SK-N-SH (cell line): Measurements from ENCODE around the gene ARHGEF28. TPM values are rescaled to one million over a fixed set of nuclear protein-coding genes. Genes with fewer than 3 reads are reported as not detected.

ENCODE experiments used
- CTCF ChIA-PET: fragments of 300-600, 350-600 bp; formaldehyde crosslinking; extraction: SDS; loops from one replicate; lab custom pipeline; 2021; lab: Yijun Ruan, JAX
- POLR2A ChIA-PET: fragments of 350-600 bp; sonication (Branson Sonifier 250); formaldehyde crosslinking; extraction: SDS; loops from one replicate; lab custom pipeline; 2020; ENCODE audit warnings: antibody characterized with exemption, inconsistent platforms; lab: Yijun Ruan, JAX
- DNase-seq: peaks from one replicate; pipeline ENCODE4 v3.0.0; 2012
- H2AFZ ChIP-seq: fragments of 200-600 bp; sonication (generic); 2 replicates; pipeline ENCODE4 v1.8.1; 2016; ENCODE audit warnings: antibody characterized with exemption, mild to moderate bottlenecking, low read depth
- H3F3A ChIP-seq: fragments of 200-600 bp; sonication (generic); replicated peaks from 2 replicates; pipeline ENCODE3; 2016; ENCODE audit warnings: antibody characterized with exemption, mild to moderate bottlenecking; ENCODE audit not compliant: insufficient read depth
- H3K27ac ChIP-seq, 2 experiments: fragments of 200-500 bp in 1 of 2; fragments of 200-600 bp in 1 of 2; sonication (Bioruptor generic) in 1 of 2; sonication (generic), shearing (Covaris generic) in 1 of 2; 2 replicates each; pipeline versions ENCODE4 v1.5.1 to v1.6.1; 2014 to 2016; ENCODE audit warnings: low read depth in 2 of 2, inconsistent platforms in 1 of 2, low read length in 1 of 2, mild to moderate bottlenecking in 1 of 2, mixed read lengths in 1 of 2
- H3K27me3 ChIP-seq: fragments of 200-600 bp; sonication (generic), shearing (Covaris generic); 2 replicates; pipeline ENCODE4 v1.6.1; 2016; ENCODE audit warnings: mixed run types; ENCODE audit not compliant: insufficient read depth
- H3K36me3 ChIP-seq, 2 experiments: fragments of 200-500 bp in 1 of 2; fragments of 200-600 bp in 1 of 2; sonication (Bioruptor generic) in 1 of 2; sonication (generic) in 1 of 2; replicated peaks in 1 of 2; 2 replicates each; pipeline versions ENCODE3 to v1.5.1; 2014 to 2016; ENCODE audit warnings: low read length in 1 of 2, mild to moderate bottlenecking in 1 of 2; ENCODE audit not compliant: insufficient read depth in 2 of 2, control insufficient read depth in 1 of 2
- H3K4me1 ChIP-seq, 2 experiments: fragments of 200-500 bp in 1 of 2; fragments of 200-600 bp in 1 of 2; sonication (Bioruptor generic) in 1 of 2; sonication (generic), shearing (Covaris generic) in 1 of 2; 2 replicates each; pipeline versions ENCODE4 v1.5.1 to v1.6.1; 2014 to 2016; ENCODE audit warnings: low read depth in 1 of 2, low read length in 1 of 2, mixed run types in 1 of 2; ENCODE audit not compliant: insufficient read depth in 2 of 2, control insufficient read depth in 1 of 2
- H3K4me2 ChIP-seq: fragments of 200-600 bp; sonication (generic), shearing (Covaris generic); 2 replicates; pipeline ENCODE4 v1.6.1; 2017; ENCODE audit warnings: mixed run types
- H3K4me3 ChIP-seq, 2 experiments: fragments of 200-500 bp in 1 of 2; fragments of 200-600 bp in 1 of 2; sonication (Bioruptor generic) in 1 of 2; sonication (generic), shearing (Covaris generic) in 1 of 2; 2 replicates each; pipeline versions ENCODE4 v1.5.1 to v1.8.1; 2014 to 2016; ENCODE audit warnings: low read depth in 2 of 2, inconsistent platforms in 1 of 2, low read length in 1 of 2, mild to moderate bottlenecking in 1 of 2, mixed read lengths in 1 of 2, moderate library complexity in 1 of 2
- H3K79me2 ChIP-seq: fragments of 200-600 bp; sonication (generic); 2 replicates; pipeline ENCODE4 v1.8.1; 2017; ENCODE audit warnings: mild to moderate bottlenecking; ENCODE audit not compliant: insufficient read depth
- H3K9ac ChIP-seq: fragments of 200-600 bp; sonication (generic); 2 replicates; pipeline ENCODE4 v1.6.1; 2017; ENCODE audit warnings: mixed run types
- H3K9me2 ChIP-seq: fragments of 200-600 bp; sonication (generic); 2 replicates; pipeline ENCODE4 v1.6.1; 2017; ENCODE audit warnings: mixed run types
- H3K9me3 ChIP-seq: fragments of 200-600 bp; sonication (generic); 2 replicates; pipeline ENCODE4 v1.6.1; 2017; ENCODE audit warnings: mixed run types, mild to moderate bottlenecking, moderate library complexity
- H4K20me1 ChIP-seq: fragments of 200-600 bp; sonication (generic); 2 replicates; pipeline ENCODE4 v1.6.1; 2017; ENCODE audit warnings: mild to moderate bottlenecking, mixed run types; ENCODE audit not compliant: insufficient read depth
- CHD2 ChIP-seq: fragments of 150-350 bp; IDR thresholded peaks from 2 replicates; pipeline ENCODE4 v1.6.1; 2018; ENCODE audit warnings: low read length; ENCODE audit not compliant: partially characterized antibody
- ELF1 ChIP-seq: IDR thresholded peaks from 2 replicates; pipeline ENCODE4 v1.4.0; 2012
- EP300 ChIP-seq, 2 experiments: IDR thresholded peaks; 2 replicates each; pipeline versions ENCODE4 v1.4.0 to v1.6.1; 2012; ENCODE audit warnings: borderline replicate concordance in 1 of 2, low read depth in 1 of 2, low read length in 1 of 2
- FOSL2 ChIP-seq: IDR thresholded peaks from 2 replicates; pipeline ENCODE4 v1.4.0; 2012; ENCODE audit warnings: low read depth, mild to moderate bottlenecking, moderate library complexity, borderline replicate concordance
- GATA2 ChIP-seq: sonication (generic); formaldehyde crosslinking; IDR thresholded peaks from 2 replicates; pipeline ENCODE4 v1.5.0; 2020; ENCODE audit warnings: mild to moderate bottlenecking, missing genetic modification reagents
- MXI1 ChIP-seq: IDR thresholded peaks from 2 replicates; pipeline ENCODE4 v1.6.1; 2012; ENCODE audit warnings: mild to moderate bottlenecking, low read depth, low read length, improper control_type of control experiment
- NRF1 ChIP-seq: IDR thresholded peaks from 2 replicates; pipeline ENCODE4 v1.6.1; 2012; ENCODE audit warnings: low read depth, mild to moderate bottlenecking, low read length
- POLR2AphosphoS5 ChIP-seq: IDR thresholded peaks from 2 replicates; pipeline ENCODE4 v1.6.1; 2012; ENCODE audit warnings: low read depth, low read length
- RAD21 ChIP-seq: IDR thresholded peaks from 2 replicates; pipeline ENCODE4 v1.6.1; 2012; ENCODE audit warnings: mild to moderate bottlenecking, low read length
- RFX5 ChIP-seq: IDR thresholded peaks from 2 replicates; pipeline ENCODE4 v1.6.1; 2012; ENCODE audit warnings: mild to moderate bottlenecking, improper control_type of control experiment, low read length
- RXRA ChIP-seq: IDR thresholded peaks from 2 replicates; pipeline ENCODE4 v1.4.0; 2012; ENCODE audit warnings: low read depth, mild to moderate bottlenecking, borderline replicate concordance
- TAF1 ChIP-seq: IDR thresholded peaks from 2 replicates; pipeline ENCODE4 v1.6.1; 2012; ENCODE audit warnings: low read depth, mild to moderate bottlenecking, low read length, moderate library complexity, borderline replicate concordance
- TEAD4 ChIP-seq: IDR thresholded peaks from 2 replicates; pipeline ENCODE4 v1.4.0; 2012; ENCODE audit warnings: mild to moderate bottlenecking, borderline replicate concordance; ENCODE audit not compliant: insufficient read depth
- USF1 ChIP-seq: IDR thresholded peaks from 2 replicates; pipeline ENCODE4 v1.4.0; 2012; ENCODE audit warnings: low read depth, borderline replicate concordance
- YY1 ChIP-seq: IDR thresholded peaks from 2 replicates; pipeline ENCODE4 v1.4.0; 2012; ENCODE audit warnings: low read depth, mild to moderate bottlenecking
- WGBS: methylation state at CpG from one replicate; pipeline ENCODE4 v1.1.6; 2017; ENCODE audit warnings: low lambda C conversion rate; 5-methylcytosine and 5-hydroxymethylcytosine counted together
- polyA plus RNA-seq, 3 experiments: library from polyadenylated mRNA; depleted of rRNA; stranded (reverse); fragments of >200 nt; gene quantifications; 2 replicates each; pipeline ENCODE4 v1.2.3, GENCODE V29; 2012

Gene ARHGEF28
- polyA plus RNA-seq, 1 of the 3 experiments (the other 2 are of a cell fraction), result 4.2 TPM

GRCh38 chr5:73686912-73687311 is 60.9 kb downstream of the ARHGEF28 start:
- Histone ChIP-seq H3K36me3 (no peaks in the 10 kb centered on the region), H3K4me2 (no peak overlapping the region), H3K9me3 (no peaks in the 10 kb centered on the region), H3K9me2 (no peaks in the 10 kb centered on the region), H3K79me2 (no peaks in the 10 kb centered on the region), H2AFZ (no peak overlapping the region), H3K9ac (no peak overlapping the region), H3K27me3 (no peaks in the 10 kb centered on the region), H3K4me3 (no peak overlapping the region)
- no peak for DNase-seq
- CTCF ChIA-PET, result no interaction called here
- 60% methylated on average over 1 of the region's 1 CpG for WGBS
- TF ChIP-seq RXRA (no peak), USF1 (no peak)
- TF ChIP-seq, all 33 proteins: peak for 0
- H3K27ac ChIP-seq, result no peak overlapping the region
- H3K4me1 ChIP-seq, result peaks cover 0 to 7% of the 10 kb centered on the region in 2 experiments; a peak in 2 of 4 replicates
- H3F3A ChIP-seq, result peaks cover 28% of the 10 kb centered on the region
- POLR2A ChIA-PET, result no interaction called here
- no peaks in the 10 kb centered on the region for H4K20me1 ChIP-seq

GRCh38 chr5:73687357-73687756 is 61.4 kb downstream of the ARHGEF28 start:
- Histone ChIP-seq H3K4me1 (peaks cover 0 to 7% of the 10 kb centered on the region in 2 experiments; a peak in 2 of 4 replicates), H4K20me1 (no peaks in the 10 kb centered on the region), H3F3A (peaks cover 30% of the 10 kb centered on the region), H3K27me3 (no peaks in the 10 kb centered on the region), H3K9ac (no peak overlapping the region), H2AFZ (no peak overlapping the region), H3K79me2 (no peaks in the 10 kb centered on the region), H3K27ac (no peak overlapping the region), H3K9me2 (no peaks in the 10 kb centered on the region), H3K4me3 (no peak overlapping the region), H3K36me3 (no peaks in the 10 kb centered on the region), H3K4me2 (no peak overlapping the region), H3K9me3 (no peaks in the 10 kb centered on the region)
- DNase-seq, result no peak
- no peak for TF ChIP-seq MXI1
- TF ChIP-seq GATA2 (CRISPR knock-in tag), result no peak
- ChIA-PET CTCF (no interaction called here), POLR2A (no interaction called here)
- WGBS, result 85% methylated on average over 1 of the region's 1 CpG

GRCh38 chr5:73690015-73690414 is 64.0 kb downstream of the ARHGEF28 start:
- Histone ChIP-seq H3K4me2 (no peak overlapping the region), H3K4me3 (no peak overlapping the region), H3K27me3 (no peaks in the 10 kb centered on the region), H3K9me3 (no peaks in the 10 kb centered on the region), H2AFZ (no peak overlapping the region), H3K9me2 (no peaks in the 10 kb centered on the region), H4K20me1 (no peaks in the 10 kb centered on the region), H3K9ac (no peak overlapping the region), H3K4me1 (peaks cover 0 to 27% of the 10 kb centered on the region in 2 experiments; a peak in 2 of 4 replicates), H3F3A (peaks cover 32% of the 10 kb centered on the region), H3K79me2 (peaks cover 4% of the 10 kb centered on the region; the same call in 1 of the 2 replicates), H3K36me3 (no peaks in the 10 kb centered on the region), H3K27ac (no peak overlapping the region)
- 96% methylated on average over 3 of the region's 3 CpGs for WGBS
- ChIA-PET CTCF (interaction anchor here (0.8 to 2.9 kb wide), 3 partner anchors 39 to 103 kb away, joined by 3 to 14 read pairs (median 5); no protein-coding TSS in a partner anchor), POLR2A (no interaction called here)
- TF ChIP-seq TAF1, result no peak
- no peak for TF ChIP-seq TEAD4
- TF ChIP-seq RFX5, result no peak
- no peak for TF ChIP-seq CHD2
- TF ChIP-seq ELF1, result no peak
- TF ChIP-seq RAD21, result no peak
- TF ChIP-seq POLR2AphosphoS5, result no peak
- TF ChIP-seq EP300 (IDR thresholded peaks at IDR 0.05; ENCODE audit: borderline replicate concordance in 1 of 2, low read depth in 1 of 2, low read length in 1 of 2), result no peak
- TF ChIP-seq NRF1, result no peak
- no peak for TF ChIP-seq RXRA
- TF ChIP-seq YY1, result no peak
- TF ChIP-seq FOSL2, result no peak
- no peak for DNase-seq
